GM21360 (cell line): ENCODE measurements around the gene FGF14.

ENCODE experiments used
- ATAC-seq: cut with Tn5 transposase; IDR thresholded peaks from one replicate; pipeline ENCODE4 v1.9.1; 2021; ENCODE audit warnings: mild to moderate bottlenecking, moderate library complexity; ENCODE audit not compliant: unreplicated experiment

Gene FGF14

GRCh38 chr13:102311901-102312300 lies 89.9 kb downstream of the FGF14 start:
- ATAC-seq, result peak; percentile 80

GRCh38 chr13:102311419-102311796 lies 90.4 kb downstream of the FGF14 start:
- ATAC-seq, result no peak

GRCh38 chr13:102310691-102311418 lies 91.0 kb downstream of the FGF14 start:
- no peak for ATAC-seq

GRCh38 chr13:102309110-102309509 lies 92.7 kb downstream of the FGF14 start:
- no peak for ATAC-seq

DNA sequence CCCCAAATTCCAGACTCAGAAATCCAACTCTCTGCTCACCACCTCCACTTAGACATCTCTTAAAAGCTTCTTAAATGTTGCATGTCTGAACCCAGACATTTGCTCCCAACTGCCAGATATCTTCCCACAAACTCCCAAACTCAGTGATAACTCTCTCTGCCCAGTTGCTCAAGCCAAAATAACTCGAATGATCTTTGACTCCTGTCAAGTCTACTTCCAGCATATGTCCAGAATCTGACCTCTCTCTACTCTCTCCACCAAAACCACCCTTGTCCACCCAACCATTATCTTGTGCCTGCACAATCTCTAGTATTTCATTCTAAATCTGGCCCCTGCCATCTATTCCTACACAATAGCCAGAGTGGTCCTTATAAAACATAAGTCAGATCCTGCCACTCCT lies 99.3 kb downstream of the FGF14 start:
- no peak for ATAC-seq

DNA sequence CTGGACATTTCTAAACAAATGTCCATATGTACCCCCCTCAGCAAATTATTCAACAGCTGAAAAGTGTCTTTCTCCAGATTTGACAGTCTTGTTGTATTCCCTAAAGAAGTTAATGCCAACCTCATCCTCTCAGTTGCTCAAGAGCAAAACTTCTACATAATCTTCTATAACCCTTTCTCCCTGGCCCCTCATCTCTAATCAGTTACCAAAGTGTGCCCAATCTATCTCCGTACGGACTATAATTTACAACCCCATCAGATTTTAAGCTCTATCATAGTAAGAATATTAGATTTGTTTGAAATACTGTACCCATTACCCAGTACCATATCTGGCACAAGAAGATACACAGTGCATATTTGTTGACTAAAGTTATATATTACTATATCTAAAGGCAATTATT lies 101.5 kb downstream of the FGF14 start:
- ATAC-seq, result no peak

DNA sequence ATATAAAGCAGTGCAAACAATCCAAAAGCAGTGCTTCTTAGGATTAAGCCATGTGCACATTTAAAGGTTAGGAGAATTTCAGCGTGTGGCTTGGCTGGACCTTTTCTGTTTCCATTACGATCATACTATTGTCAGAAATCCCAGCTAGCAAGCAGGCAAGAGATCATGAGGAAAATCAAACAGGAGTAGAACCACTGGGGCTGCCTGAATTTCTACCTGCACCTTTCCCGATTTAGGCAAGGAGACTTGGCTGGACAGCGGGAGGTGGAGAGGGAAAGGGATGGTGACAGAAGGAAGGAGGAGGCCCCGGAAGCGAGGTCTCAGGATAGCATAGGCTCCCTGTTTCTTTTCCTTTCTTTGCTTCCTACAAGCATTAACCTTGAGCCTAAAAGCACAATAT lies 102.5 kb downstream of the FGF14 start:
- no peak for ATAC-seq

DNA sequence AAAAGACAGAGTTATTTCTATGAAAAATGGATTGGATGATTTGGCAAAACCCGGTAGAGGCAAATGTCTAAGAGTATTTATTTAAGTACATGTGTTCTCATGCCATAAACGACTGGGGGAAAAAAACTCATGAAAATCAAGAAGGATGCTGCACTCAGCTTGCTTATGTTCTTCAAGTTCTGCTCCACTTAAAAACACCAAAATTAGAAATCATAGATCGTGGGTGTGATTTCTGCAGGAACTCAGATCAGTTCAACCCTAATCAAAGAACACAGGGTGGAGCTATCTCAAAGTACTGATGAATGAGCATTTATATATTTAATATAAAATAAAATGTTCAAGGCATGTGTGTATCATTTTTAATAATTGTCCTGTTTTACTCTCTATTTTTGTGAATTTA lies 103.8 kb downstream of the FGF14 start:
- ATAC-seq, result no peak

DNA sequence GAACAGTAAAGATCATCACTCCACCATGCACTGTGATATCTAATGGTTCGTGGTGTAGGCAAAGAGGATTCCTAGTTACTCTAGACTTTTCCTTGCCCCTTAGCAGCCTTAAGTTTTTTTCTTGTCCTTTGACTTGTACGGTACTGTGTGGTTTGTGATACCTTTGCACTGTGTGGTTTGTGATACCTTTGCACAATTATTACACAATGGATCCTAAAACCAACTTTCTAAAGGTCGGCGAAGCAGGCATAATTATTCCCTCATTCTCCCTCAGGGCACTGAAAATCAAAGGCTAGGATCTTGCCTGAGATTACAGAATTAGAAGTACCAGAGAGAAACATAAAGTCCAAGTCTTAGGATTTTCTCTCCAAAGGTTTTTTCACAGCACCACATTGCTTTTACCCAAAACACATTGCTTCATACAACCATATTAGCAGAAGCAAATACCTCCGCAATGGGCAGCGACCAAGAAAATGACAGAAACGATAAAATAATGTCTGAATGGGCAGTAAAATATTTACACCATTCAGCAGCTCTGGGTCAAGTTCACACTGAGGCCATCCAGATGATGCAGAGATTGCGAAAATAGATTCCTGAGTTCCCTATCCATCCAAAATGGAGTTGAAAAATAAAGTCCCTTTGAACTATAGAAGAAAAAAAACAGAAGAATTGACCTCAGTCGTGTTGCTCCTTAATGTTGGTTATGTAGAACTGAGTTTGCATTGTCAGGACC lies 106.4 kb downstream of the FGF14 start:
- no peak for ATAC-seq

DNA sequence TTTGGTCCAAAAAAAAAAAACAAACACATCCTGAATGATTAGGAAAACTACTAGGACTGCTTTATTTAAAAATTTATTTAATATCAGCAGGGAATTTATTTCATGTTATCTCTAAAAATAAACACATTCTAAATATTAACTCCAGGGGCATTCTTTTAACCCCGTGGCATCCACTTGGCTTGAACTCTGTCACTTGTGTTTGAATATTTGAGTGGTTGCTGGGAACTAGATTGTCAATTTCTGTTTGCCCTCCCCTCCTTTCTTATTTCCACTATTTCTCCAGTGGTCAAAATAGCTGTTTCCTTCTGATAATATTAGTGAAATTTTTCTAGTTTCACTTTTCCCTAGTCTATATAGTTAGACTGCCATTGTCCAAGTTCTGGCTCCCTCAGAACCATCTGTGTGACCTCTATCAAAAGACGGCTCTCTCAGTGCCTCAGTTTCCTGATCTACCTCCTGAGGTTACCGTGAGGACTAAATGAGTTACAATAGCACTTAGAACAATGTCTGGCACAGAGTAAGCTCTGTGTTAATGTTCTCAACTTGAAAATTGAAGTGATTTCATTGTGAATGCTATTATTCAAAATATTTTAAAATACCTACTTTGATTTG lies 107.3 kb downstream of the FGF14 start:
- no peak for ATAC-seq

DNA sequence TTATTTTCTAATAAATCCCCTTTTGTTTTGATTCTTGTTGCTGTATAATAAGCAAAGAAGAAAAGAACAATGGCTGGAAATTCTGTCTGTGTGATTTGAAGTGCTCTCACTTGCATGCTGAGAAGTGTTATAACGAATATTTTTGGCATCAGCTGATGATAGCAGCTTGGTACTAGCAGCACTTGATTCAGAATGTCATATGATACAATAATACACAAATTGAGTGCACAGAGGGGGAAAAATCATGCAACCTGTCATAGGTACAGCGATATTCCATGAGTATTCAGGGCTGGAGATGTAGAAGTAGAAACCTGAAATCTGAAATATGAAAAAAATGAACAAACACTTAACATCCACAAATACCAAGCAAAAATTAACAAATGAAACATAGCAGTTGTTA lies 108.1 kb downstream of the FGF14 start:
- ATAC-seq, result no peak

GRCh38 chr13:102291587-102292218 lies 110.1 kb downstream of the FGF14 start:
- ATAC-seq, result no peak

DNA sequence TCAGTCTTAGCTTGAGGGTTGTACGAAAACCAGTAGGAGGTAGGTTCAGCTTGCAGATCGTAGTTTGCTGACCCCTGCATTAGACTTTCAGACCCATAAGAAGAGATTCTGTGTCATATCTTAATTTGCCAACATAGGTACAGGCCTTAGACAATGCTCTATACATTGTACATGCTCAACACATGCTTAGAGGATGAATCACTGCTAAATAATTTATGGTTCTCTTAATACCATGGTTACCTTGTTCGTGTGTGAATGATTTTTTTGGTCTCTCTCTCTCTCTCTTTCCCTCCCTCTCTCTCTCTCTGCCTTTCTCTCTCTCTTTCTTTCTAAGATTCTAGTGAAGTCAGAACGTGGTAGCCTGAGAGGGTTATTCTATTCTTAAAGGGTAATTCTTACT lies 112.2 kb downstream of the FGF14 start:
- no peak for ATAC-seq

GRCh38 chr13:102286326-102286725 lies 115.5 kb downstream of the FGF14 start:
- ATAC-seq, result no peak

GRCh38 chr13:102280366-102280765 lies 121.5 kb downstream of the FGF14 start:
- no peak for ATAC-seq

GRCh38 chr13:102277286-102277685 lies 124.6 kb downstream of the FGF14 start:
- ATAC-seq, result no peak

- ATAC-seq, result no peak
Measured at GRCh38 chr13:102276404-102276803, 125.4 kb downstream of the FGF14 start.

DNA sequence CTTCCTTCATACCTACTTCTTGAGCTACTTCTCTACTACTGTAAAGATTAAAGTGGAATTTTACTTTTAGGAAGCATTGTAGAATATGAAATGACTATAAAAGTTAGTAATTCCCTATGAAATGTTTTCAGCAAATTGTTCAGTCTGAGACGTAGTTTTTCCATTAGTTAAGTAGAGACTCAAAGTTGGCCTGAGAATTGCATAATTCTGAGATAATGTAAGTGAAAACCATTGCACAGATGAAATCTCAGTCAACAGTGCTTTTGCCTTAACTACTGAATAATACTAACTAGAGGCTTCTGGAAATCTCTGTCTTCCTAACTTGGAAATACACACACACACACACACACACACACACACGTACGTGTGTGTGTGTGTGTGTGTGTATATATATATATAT lies 125.9 kb downstream of the FGF14 start:
- ATAC-seq, result no peak

DNA sequence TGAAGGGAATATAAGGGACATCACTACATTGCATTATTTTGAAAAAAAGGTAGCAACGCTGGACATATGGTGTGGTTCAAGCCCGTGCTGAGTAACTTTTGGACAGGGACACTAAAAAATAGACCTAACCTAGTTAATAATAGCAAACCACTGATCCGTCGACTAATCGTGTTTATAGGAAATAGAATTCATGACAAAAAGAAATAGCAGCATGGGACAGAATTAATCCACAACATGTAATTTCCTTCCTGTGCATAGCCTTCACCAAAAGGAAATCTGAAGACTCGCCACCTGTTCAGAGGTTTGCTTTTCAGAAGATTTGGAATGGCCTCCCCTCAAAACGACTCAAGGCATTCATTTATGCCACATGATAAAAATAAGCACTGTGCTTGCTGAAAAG lies 128.7 kb downstream of the FGF14 start:
- ATAC-seq, result no peak

- ATAC-seq, result no peak
Measured at GRCh38 chr13:102267191-102267590, 134.7 kb downstream of the FGF14 start.

GRCh38 chr13:102261809-102262208 lies 140.0 kb downstream of the FGF14 start:
- no peak for ATAC-seq

- no peak for ATAC-seq
Measured at GRCh38 chr13:102261316-102261715, 140.5 kb downstream of the FGF14 start.
